NB4 (cell line): ENCODE measurements around the gene AMTN.
A peak's percentile ranks its signal among the peaks of the same experiment; 100 is the strongest.

Source experiments
- DNase-seq: peaks from one replicate; pipeline ENCODE4 v3.0.0; 2010; ENCODE audit warnings: low read depth
- H3K4me3 ChIP-seq: one replicate; pipeline ENCODE4 v1.5.1; 2011; ENCODE audit warnings: mild to moderate bottlenecking, low read depth, low read length, moderate library complexity
- CTCF ChIP-seq: IDR thresholded peaks from one replicate; pipeline ENCODE4 v1.5.1; 2012; ENCODE audit warnings: low read depth, low read length
- MYC ChIP-seq: IDR thresholded peaks from 2 replicates; pipeline ENCODE4 v1.6.1; 2011; ENCODE audit warnings: low read depth, low read length
- POLR2A ChIP-seq: IDR thresholded peaks from 2 replicates; pipeline ENCODE4 v1.6.1; 2011; ENCODE audit warnings: mild to moderate bottlenecking; ENCODE audit not compliant: insufficient read length; ENCODE audit errors: extremely low read depth
- TF ChIP-seq, protein P1 (sequence below): IDR thresholded peaks from 2 replicates; pipeline ENCODE4 v1.6.1; 2011; ENCODE audit warnings: low read depth, low read length

The AMTN gene

GRCh38 chr4:70556856-70557255 lies 38.5 kb downstream of the AMTN start:
- H3K4me3 ChIP-seq: no peak overlapping the region
- no peak for DNase-seq
- TF ChIP-seq CTCF: no peak
- TF ChIP-seq MYC: no peak
- TF ChIP-seq, protein P1, sequence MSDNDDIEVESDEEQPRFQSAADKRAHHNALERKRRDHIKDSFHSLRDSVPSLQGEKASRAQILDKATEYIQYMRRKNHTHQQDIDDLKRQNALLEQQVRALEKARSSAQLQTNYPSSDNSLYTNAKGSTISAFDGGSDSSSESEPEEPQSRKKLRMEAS: no peak
- TF ChIP-seq POLR2A: no peak

GRCh38 chr4:70559211-70559830 lies 41.0 kb downstream of the AMTN start:
- peak; percentile 51 for DNase-seq
- H3K4me3 ChIP-seq: no peak overlapping the region
- TF ChIP-seq CTCF (peak; percentile 71), POLR2A (no peak)

- DNase-seq: no peak
- H3K4me3 ChIP-seq: no peak overlapping the region
- no peak for TF ChIP-seq POLR2A
- TF ChIP-seq MYC: no peak
- no peak for TF ChIP-seq CTCF
- TF ChIP-seq, protein P1: no peak
Measured at GRCh38 chr4:70559924-70560323, 41.6 kb downstream of the AMTN start.

DNA sequence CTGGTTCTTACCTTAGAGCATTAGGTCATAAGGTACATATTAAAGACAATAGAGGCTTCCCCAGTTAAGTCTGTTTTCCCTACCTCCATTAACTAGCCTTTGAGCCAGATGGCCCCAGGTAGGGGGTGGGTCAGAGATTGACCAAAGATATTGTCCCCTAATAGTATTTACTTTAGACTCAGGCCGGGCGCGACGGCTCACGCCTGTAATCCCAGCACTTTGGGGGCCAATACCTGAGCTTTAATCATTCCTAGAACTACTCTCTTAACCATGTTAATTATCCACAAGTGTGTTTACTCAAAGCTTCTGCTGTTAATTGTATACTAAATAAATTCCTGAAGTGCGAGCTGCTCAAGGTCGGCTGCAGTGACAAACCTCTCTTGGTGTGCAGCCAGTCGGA lies 45.7 kb downstream of the AMTN start:
- no peak for DNase-seq

GRCh38 chr4:70570796-70571195 lies 52.4 kb downstream of the AMTN start:
- H3K4me3 ChIP-seq: no peak overlapping the region
- no peak for DNase-seq
- TF ChIP-seq, protein P1: no peak
- no peak for TF ChIP-seq POLR2A
- TF ChIP-seq CTCF: no peak
- TF ChIP-seq MYC: no peak

More for the DNA sequence above, 45.7 kb downstream of the AMTN start:
- TF ChIP-seq, protein P1: no peak
- TF ChIP-seq MYC: no peak
- no peak for TF ChIP-seq POLR2A
- TF ChIP-seq CTCF: no peak
- no peak overlapping the region for H3K4me3 ChIP-seq

- no peak for DNase-seq
- no peak overlapping the region for H3K4me3 ChIP-seq
Measured at GRCh38 chr4:70571772-70572171, 53.4 kb downstream of the AMTN start.

More at GRCh38 chr4:70571772-70572171, 53.4 kb downstream of the AMTN start:
- TF ChIP-seq MYC (no peak), POLR2A (no peak), CTCF (no peak)
- TF ChIP-seq, protein P1: no peak
